Measurements from ENCODE around the gene EID3. TPM values are rescaled to one million over a fixed set of nuclear protein-coding genes. Genes with fewer than 3 reads are reported as not detected.

EID3 gene
- total RNA-seq, 1 donor from 2014 or later: 2.9 TPM

DNA sequence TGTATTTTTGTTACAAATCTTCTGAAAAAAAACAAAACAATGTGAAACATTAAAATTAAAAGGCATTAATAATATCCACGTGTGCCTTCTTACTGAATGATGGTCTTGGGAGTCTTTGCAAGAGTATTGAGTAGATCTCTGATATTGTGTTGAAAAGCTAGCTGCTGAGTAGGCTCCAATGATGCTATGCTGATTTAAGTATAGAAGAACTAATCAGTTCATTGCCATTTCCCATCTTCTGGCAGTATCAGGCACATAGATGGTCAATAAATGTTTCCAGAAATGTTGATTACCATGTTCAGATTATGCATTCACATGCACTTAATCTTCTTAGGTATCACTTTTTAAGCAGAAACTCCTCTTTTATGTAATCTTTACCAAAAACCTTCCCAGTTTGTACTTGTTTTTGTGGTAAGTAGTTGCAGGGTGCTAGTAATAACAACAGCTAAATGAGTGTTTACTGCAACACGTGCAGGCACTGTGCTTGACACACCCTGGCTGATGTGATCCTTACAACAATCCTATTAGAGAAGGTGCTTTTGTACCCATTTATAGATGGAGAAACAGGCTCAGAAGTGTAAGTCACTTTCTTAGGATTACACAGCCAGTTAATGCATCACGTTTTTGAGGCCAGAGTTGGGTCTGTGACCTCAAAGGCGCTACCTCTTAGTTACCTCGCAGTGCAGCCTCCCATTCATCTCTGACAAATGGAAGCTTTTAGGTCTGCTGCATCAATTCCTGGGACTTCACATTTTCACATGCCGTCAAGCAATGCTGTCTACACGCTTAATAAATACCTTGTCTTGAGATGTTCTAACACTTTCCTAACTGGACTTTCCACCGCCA, 46.9 kb downstream of the EID3 start:
- no peaks in the 10 kb centered on the region for H3K9me3 Mint-ChIP-seq
- H3K4me3 Mint-ChIP-seq: no peak overlapping the region
- H3K27me3 Mint-ChIP-seq: no peaks in the 10 kb centered on the region
- no peaks in the 10 kb centered on the region for H3K4me1 Mint-ChIP-seq (ENCODE audit: unreplicated experiment)
- H3K27ac Mint-ChIP-seq: no peak overlapping the region
- peaks cover 25% of the 10 kb centered on the region for H3K36me3 Mint-ChIP-seq
- TF ChIP-seq, protein P1, sequence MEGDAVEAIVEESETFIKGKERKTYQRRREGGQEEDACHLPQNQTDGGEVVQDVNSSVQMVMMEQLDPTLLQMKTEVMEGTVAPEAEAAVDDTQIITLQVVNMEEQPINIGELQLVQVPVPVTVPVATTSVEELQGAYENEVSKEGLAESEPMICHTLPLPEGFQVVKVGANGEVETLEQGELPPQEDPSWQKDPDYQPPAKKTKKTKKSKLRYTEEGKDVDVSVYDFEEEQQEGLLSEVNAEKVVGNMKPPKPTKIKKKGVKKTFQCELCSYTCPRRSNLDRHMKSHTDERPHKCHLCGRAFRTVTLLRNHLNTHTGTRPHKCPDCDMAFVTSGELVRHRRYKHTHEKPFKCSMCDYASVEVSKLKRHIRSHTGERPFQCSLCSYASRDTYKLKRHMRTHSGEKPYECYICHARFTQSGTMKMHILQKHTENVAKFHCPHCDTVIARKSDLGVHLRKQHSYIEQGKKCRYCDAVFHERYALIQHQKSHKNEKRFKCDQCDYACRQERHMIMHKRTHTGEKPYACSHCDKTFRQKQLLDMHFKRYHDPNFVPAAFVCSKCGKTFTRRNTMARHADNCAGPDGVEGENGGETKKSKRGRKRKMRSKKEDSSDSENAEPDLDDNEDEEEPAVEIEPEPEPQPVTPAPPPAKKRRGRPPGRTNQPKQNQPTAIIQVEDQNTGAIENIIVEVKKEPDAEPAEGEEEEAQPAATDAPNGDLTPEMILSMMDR (conservative IDR thresholded peaks at IDR 0.05): no peak
- no peak for DNase-seq (ENCODE audit: extremely low spot score, unreplicated experiment)

DNA sequence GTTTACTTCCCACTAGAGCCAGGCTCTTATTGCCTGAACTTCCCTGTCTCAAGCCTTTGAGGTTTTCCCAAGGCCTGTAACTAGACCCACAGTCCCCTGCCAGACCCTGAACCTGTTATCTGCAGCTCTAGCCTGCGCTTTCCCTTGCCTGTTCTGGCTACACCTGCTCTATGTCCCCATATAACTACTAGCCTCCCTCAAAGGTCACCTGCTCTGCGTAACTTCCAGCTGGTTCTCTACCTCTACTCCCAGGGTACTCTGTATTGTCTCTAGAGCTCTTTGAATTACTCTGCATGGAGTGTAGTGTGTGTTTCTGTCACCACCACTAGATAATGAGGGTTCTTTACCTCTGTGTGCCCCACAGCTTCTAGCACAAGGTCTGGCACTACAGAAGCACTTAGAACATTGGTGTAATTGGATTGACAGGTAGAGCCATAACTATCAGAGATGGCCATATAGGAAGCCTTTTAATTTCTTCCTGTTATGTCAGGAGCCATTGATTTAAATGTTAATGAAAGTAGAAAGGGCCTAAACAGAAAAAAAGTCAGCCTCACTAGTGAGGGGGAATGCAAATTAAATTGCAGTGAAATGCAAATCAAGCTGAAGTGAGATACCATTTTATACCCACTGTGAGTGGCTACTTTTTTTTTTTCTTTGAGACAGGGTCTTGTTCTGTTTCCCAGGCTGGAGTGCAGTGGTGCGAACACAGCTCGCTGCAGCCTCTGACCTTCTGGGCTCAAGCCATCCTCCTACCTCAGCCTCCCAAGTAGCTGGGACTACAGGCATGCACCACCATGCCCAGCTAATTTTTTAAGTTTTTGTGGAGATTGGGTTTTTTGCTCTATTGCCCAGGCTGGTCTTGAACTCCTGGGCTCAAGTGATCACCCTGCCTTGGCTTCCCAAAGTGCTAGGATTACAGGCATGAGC, 47.8 kb downstream of the EID3 start:
- H3K27ac Mint-ChIP-seq: no peak overlapping the region
- no peaks in the 10 kb centered on the region for H3K4me1 Mint-ChIP-seq (ENCODE audit: unreplicated experiment)
- DNase-seq (ENCODE audit: extremely low spot score, unreplicated experiment): no peak
- H3K9me3 Mint-ChIP-seq: no peaks in the 10 kb centered on the region
- no peak overlapping the region for H3K4me3 Mint-ChIP-seq
- peaks cover 23% of the 10 kb centered on the region for H3K36me3 Mint-ChIP-seq
- TF ChIP-seq, protein P1 (conservative IDR thresholded peaks at IDR 0.05): no peak
- H3K27me3 Mint-ChIP-seq: no peaks in the 10 kb centered on the region

DNA sequence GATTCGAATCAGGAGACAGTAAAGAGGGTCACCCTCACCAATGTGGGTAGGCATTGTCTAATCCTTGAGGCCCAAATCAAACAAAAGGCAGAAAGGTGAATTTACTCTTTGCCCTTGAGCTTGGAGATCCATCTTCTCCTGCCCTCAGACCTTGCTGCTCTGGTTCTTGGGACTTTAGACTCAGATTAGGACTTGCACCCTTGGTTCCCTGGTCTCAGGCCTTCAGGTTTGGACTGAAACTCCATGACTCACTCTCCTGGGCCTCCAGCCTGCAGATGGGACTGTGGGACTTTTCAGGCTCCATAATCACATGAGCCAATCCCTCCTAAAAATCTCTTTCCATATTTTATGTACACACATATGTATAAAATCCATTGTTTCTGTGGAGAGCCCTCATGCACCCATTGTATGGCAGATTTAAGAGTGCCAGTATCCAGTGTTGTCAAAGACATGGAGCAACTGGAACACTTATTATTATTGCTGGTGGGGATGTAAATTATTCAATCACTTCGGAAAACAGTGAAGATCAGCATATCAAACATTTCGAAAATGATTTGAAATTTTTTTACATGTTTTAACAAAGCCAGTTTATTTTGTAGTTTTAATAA, 48.7 kb downstream of the EID3 start:
- Mint-ChIP-seq H3K9me3 (no peaks in the 10 kb centered on the region), H3K27ac (no peak overlapping the region), H3K4me1 (ENCODE audit: unreplicated experiment) (no peaks in the 10 kb centered on the region), H3K36me3 (peaks cover 23% of the 10 kb centered on the region), H3K27me3 (no peaks in the 10 kb centered on the region), H3K4me3 (no peak overlapping the region)
- TF ChIP-seq, protein P1 (conservative IDR thresholded peaks at IDR 0.05): no peak
- no peak for DNase-seq (ENCODE audit: extremely low spot score, unreplicated experiment)

DNA sequence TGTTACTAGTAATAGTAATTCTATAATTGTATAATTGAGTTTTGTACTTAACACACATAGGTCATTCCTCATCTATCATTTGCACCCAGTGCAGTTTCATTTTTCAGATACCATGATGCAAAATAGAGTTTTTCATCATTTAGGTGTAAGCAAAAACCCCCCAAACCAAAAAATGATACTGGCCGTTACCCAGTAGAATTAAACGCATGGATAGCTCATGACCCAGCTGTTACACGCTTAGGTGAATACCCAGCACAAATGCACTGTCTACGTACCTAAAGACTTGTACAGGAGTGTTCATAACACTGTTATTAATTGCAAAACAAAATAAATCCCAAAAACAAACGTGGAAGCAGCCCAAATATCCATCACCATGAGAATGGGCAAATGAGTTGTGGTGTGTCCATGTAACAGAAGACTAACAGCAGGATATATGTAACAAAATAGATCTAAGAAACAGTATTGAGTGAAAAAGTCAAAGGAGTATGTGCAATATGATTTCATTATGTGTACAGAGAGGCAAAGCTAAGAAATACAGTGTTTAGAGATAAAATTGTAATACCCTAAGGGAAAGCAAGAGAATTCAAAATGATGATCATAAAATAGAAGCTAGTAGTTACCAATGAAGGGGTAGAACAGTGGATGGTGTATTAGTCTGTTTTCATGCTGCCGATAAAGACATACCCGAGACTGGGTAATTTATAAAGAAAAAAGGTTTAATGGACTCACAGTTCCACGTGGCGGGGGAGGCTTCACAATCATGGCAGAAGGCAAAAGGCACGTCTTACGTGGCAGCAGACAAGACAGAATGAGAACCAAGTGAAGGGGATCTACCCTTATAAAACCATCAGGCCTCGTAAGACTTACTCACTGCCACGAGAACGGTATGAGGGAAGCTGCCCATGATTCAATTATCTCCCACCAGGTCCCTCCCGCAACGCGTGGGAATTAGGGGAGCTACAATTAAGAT, 49.8 kb downstream of the EID3 start:
- peaks cover 23% of the 10 kb centered on the region for H3K36me3 Mint-ChIP-seq
- no peaks in the 10 kb centered on the region for H3K9me3 Mint-ChIP-seq
- no peaks in the 10 kb centered on the region for H3K4me1 Mint-ChIP-seq (ENCODE audit: unreplicated experiment)
- H3K27ac Mint-ChIP-seq: no peak overlapping the region
- H3K4me3 Mint-ChIP-seq: no peak overlapping the region
- no peaks in the 10 kb centered on the region for H3K27me3 Mint-ChIP-seq
- peak; percentile 32 for DNase-seq (ENCODE audit: extremely low spot score, unreplicated experiment)
- TF ChIP-seq, protein P1 (conservative IDR thresholded peaks at IDR 0.05): no peak
